Measurements from ENCODE around the gene SORL1.

The SORL1 gene

GRCh38 chr11:121452609-121453150 lies 566 bp downstream of the SORL1 start, which contains the start of gene SORL1-AS1:
Gene SORL1-AS1, minus strand, starts transcription at chr11:121452967.
- DNase-seq: no peak

GRCh38 chr11:121453589-121454299 lies 1.6 kb downstream of the SORL1 start:
- DNase-seq: no peak

- DNase-seq: no peak
These were observed 3.0 kb downstream of the SORL1 start for GRCh38 chr11:121455115-121455514.

GRCh38 chr11:121456151-121456550 lies 4.0 kb downstream of the SORL1 start:
- DNase-seq: no peak

GRCh38 chr11:121456816-121457431 lies 4.8 kb downstream of the SORL1 start:
- no peak for DNase-seq

- DNase-seq: no peak
These were observed 6.4 kb downstream of the SORL1 start for GRCh38 chr11:121458551-121458950.

GRCh38 chr11:121459413-121460017 lies 7.4 kb downstream of the SORL1 start:
- no peak for DNase-seq

GRCh38 chr11:121460941-121461514 lies 8.9 kb downstream of the SORL1 start:
- DNase-seq: no peak

GRCh38 chr11:121461843-121462242 lies 9.7 kb downstream of the SORL1 start:
- no peak for DNase-seq

GRCh38 chr11:121463689-121464335 lies 11.7 kb downstream of the SORL1 start:
- no peak for DNase-seq

GRCh38 chr11:121464352-121464946 lies 12.3 kb downstream of the SORL1 start:
- DNase-seq: peak; percentile 54

- no peak for DNase-seq
These were observed 13.6 kb downstream of the SORL1 start for GRCh38 chr11:121465709-121466062.

- no peak for DNase-seq
These were observed 14.1 kb downstream of the SORL1 start for GRCh38 chr11:121466063-121466794.

- DNase-seq: no peak
These were observed 15.4 kb downstream of the SORL1 start for GRCh38 chr11:121467471-121467870.

- no peak for DNase-seq
These were observed 15.9 kb downstream of the SORL1 start for GRCh38 chr11:121467965-121468364.

GRCh38 chr11:121469910-121470309 lies 17.8 kb downstream of the SORL1 start:
- no peak for DNase-seq

- no peak for DNase-seq
These were observed 19.1 kb downstream of the SORL1 start for GRCh38 chr11:121471167-121471566.

GRCh38 chr11:121472312-121472711 lies 20.2 kb downstream of the SORL1 start:
- no peak for DNase-seq

GRCh38 chr11:121473064-121473777 lies 21.1 kb downstream of the SORL1 start:
- DNase-seq: no peak

GRCh38 chr11:121474680-121475079 lies 22.6 kb downstream of the SORL1 start:
- DNase-seq: no peak

GRCh38 chr11:121476379-121477032 lies 24.4 kb downstream of the SORL1 start:
- DNase-seq: no peak
